Frontal cortex (tissue), 4 donors: Measurements from ENCODE around the gene CFAP68. TPM values are rescaled to one million over a fixed set of nuclear protein-coding genes. Genes with fewer than 3 reads are reported as not detected.
A peak's percentile ranks its signal among the peaks of the same experiment; 100 is the strongest.

Source experiments
- DNase-seq, 2 donors: peaks; one replicate each; pipeline ENCODE4 v3.0.0; 2012; ENCODE audit warnings: low spot score in 2 of 2
- FAIRE-seq: peaks from 2 replicates; lab custom pipeline; 2012; peaks lifted over from hg19 to GRCh38; lab: Jason Lieb, UNC
- total RNA-seq: library from RNA; depleted of rRNA; stranded (reverse); fragments of >200 nt; gene quantifications from one replicate; pipeline ENCODE4 v1.2.3, GENCODE V29; 2014
- donor health status: control.
- donor health status: control.
- donor health status: control.

The CFAP68 gene, protein sequence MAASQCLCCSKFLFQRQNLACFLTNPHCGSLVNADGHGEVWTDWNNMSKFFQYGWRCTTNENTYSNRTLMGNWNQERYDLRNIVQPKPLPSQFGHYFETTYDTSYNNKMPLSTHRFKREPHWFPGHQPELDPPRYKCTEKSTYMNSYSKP
- 15.1 TPM for total RNA-seq

DNA sequence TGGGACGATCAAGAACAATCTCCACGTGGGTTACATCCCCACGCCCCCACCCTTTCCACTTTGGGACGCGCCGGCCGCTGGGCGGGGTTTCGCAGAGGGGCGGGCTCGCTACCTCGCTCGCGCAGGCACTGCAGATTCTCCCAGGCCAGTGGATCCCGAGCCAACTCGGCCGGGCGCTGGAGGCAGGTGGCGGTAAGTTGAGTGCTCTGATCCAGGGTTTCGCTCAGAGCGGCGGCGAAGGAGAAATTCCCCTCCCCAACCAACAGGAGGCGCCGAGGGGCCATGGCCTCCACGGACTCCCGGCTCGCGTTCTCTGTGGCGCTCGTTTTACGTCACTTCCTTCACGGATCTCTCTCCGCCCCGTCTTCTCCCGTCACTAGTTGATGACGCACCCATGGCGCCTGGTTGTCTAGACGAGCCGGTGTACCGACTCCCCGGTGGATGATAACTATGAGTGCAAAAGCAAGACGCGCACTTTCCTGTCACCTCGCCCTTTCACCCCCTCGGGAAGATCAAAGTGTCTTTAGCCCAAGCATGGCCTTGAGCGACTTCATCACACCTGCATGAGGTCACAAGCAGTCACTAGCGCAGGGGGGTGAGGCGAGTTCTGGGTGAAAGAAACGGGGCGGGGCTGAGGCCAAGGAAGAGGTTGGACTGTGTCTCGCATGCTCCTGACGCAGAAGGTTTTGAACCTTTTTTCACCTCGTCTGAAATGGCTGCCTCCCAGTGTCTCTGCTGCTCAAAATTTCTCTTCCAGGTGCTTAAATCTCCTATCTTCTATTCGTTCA lies at the start of gene CFAP68, which contains the start of gene FDXACB1:
Gene CFAP68 (plus strand): TSS at position 693 of the 788 bp plus-strand sequence. CDS start 20 bp downstream, at position 713.
Gene FDXACB1 (minus strand): TSS at position 317 of the 788 bp plus-strand sequence. CDS start 33 bp downstream, at position 284.
- DNase-seq, result peak; percentile 87 to 91
- FAIRE-seq, result peak; percentile 36

GRCh38 chr11:111833524-111833923 lies 45.8 kb upstream of the CFAP68 start:
- no peak for FAIRE-seq
- no peak for DNase-seq

- FAIRE-seq (no peak), DNase-seq (no peak)
These were observed 44.7 kb upstream of the CFAP68 start for GRCh38 chr11:111834432-111835163.

- FAIRE-seq (no peak), DNase-seq (no peak)
These were observed 43.7 kb upstream of the CFAP68 start for GRCh38 chr11:111835665-111836064.

- DNase-seq (no peak), FAIRE-seq (no peak)
These were observed 43.2 kb upstream of the CFAP68 start for GRCh38 chr11:111836162-111836561.

DNA sequence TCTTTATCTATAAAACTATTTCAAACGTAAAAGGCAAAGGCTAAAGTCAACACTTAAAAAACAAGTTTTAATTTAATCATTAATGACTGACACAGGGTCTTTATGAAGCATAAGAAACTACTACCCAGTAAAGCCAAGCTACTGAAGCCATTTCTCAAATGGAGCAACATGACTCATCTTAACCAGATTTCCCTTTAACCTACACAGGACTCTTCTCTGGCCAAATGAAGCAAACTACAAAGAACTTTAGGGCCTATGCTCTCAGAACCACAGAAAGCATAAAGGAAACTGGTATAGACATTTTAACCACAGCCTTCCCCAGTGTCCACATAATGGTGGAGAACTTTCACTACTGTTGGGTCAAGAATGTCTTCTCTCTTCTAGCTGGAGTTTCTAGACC lies 42.6 kb upstream of the CFAP68 start:
- FAIRE-seq, result no peak
- no peak for DNase-seq

DNA sequence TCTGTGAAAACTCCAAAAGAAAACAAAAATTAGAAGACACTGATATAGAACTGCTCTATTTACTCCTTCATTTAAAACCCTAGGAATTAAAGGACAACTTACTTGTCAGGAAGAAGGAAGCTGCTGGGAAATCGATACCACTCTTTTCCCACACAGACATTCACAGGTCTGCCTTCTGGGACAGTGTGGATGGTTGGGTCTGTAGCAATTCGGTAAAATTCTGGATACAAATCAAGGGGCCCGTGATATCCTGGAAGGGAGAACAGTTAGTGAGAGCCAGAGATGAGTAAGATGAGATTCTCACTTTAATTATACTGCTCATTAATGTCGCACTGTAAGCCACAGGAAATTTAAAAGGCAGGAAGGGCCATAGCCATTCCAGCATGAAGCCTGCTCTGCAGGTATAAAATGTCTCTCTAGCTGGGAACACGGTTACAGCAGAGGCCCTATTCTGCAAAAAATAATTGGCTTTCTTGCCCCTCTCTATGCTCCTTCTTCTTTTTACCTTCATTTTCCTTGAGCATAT lies 41.9 kb upstream of the CFAP68 start:
- FAIRE-seq, result no peak

GRCh38 chr11:111838054-111838453 lies 41.3 kb upstream of the CFAP68 start:
- DNase-seq (no peak), FAIRE-seq (no peak)

More for the DNA sequence above, 41.9 kb upstream of the CFAP68 start:
- no peak for DNase-seq

GRCh38 chr11:111840143-111840542 lies 39.2 kb upstream of the CFAP68 start:
- DNase-seq (no peak), FAIRE-seq (no peak)

DNA sequence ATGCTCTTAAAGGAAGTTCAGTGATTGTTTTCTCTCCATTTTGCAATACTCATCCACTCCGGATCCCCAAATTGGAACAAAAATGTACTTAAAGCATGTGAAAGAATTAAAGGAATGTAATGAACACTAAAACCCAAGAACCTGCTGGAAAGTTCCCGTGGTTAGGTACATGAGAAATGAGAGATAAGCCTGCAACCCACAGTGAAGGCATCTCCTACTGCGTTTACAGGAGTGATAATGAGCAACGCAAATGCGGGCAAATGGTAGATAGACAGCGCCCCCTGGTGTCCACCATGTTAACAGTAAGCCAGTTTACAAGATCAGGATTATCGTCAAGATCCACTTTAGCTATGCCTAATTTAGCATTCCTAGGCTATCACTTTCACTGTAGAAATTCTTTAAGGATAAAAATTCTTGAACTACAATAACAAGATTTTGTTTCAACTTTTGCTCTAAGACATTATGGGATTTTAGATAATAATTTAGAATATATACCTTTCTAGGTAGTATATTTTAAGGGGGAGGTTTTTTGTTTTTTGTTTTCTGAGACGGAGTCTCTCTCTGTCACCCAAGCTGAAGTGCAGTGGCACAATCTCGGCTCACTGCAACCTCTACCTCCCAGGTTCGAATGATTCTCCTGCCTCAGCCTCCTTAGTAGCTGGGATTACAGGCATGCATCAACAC lies 37.8 kb upstream of the CFAP68 start:
- FAIRE-seq (peak; percentile 80), DNase-seq (peak; percentile 39 to 61)

GRCh38 chr11:111843661-111844060 lies 35.7 kb upstream of the CFAP68 start:
- DNase-seq, result no peak

DNA sequence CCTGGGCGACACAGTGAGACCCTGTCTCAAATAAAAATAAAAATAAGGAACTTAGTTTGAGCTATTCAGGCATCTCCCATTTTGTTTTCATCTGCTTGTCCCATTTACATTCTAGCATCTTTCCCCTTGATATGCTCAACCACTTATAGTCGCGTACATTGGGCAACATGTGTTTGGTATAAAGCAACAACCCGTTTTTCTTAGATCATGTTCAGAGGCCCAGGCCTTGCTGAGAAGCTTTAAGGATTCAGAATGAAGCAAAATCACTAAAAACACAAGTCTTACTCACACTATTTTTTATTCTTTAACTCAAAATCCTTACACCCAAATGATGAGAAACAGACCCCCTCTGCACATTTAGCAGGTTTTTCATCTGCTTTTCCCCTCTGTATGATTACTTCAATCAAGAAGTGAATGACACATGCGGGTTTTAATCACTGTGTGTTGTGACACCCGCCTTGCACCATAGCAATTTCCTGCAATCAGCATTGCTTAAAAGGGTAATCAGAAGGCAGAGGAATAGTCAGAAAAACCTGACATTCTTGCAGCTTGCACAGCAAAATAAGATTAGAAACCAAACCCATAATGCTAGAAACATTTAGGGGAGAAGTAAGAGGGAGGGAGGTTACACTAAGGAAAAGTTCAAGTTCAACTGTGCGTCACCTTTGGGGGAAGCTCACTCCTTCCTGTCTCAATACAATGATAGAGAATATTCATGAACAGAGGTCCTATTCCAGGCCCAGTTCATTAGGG lies 33.9 kb upstream of the CFAP68 start:
- DNase-seq (no peak), FAIRE-seq (no peak)

More at GRCh38 chr11:111843661-111844060, 35.7 kb upstream of the CFAP68 start:
- FAIRE-seq, result no peak

- FAIRE-seq, result no peak
- DNase-seq, result no peak
These were observed 33.3 kb upstream of the CFAP68 start for GRCh38 chr11:111846063-111846462.

DNA sequence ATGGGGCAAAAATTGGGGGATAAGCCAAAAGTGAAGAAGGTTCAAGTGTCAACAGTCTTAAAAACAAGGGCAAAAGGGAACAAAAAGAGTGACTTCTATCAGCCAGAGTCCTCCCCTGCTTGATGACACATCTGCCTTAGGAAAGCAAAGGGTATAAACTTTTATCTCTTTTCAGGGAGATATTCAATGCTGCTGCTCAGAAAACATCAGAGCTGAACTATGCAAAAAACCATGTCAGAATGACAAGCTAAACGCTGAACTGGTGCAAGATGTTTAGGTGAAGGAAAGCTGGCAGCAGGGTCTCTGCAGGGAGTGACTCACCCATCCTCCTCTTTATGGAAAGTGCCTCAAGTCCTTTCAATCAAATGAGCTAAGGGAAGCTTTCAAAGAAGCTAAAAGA lies 32.7 kb upstream of the CFAP68 start:
- FAIRE-seq (no peak), DNase-seq (no peak)

DNA sequence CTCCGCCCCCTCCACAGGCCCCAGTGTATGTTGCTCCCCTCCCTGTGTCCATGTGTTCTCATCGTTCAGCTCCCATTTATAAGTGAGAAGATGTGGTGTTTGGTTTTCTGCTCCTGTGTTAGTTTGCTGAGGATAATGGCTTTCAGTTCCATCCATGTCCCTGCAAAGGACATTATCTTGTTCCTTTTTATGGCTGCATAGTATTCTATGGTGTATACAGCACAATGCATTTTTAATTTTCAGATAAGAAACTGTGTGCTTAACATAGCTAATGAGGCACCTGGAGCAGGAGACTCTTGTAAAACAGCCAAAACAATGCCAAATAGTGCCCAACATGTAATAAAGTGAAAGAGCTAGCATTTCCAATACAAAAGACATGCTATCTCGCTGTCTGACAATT lies 29.7 kb upstream of the CFAP68 start:
- DNase-seq (no peak), FAIRE-seq (no peak)

GRCh38 chr11:111851067-111851466 lies 28.3 kb upstream of the CFAP68 start:
- FAIRE-seq (no peak), DNase-seq (no peak)

DNA sequence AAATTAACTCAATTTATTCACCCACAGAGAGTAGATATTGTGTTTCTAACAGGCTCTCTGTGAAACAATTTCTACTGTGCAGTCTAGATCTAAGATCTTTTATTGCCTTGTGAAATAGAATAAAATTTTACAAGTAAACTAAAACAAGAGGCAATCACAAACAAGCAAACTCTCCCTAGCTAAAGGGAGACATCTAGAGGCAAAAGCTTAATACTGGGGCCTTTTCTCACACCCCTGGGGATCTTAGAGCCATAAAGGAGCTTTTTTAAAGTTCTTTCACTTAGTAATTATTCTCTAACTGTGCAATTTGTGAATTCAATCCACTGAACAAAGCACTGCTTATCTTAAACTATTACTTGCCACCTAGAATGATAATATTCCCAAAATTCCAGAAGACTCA lies 27.7 kb upstream of the CFAP68 start:
- DNase-seq (no peak), FAIRE-seq (no peak)

GRCh38 chr11:111852103-111852502 lies 27.2 kb upstream of the CFAP68 start:
- DNase-seq, result no peak
- no peak for FAIRE-seq

GRCh38 chr11:111855506-111855905 lies 23.8 kb upstream of the CFAP68 start:
- FAIRE-seq (no peak), DNase-seq (no peak)
